Kidney epithelial cell (primary cell): ENCODE results near the gene FBXW5. TPM values are rescaled to one million over a fixed set of nuclear protein-coding genes. Genes with fewer than 3 reads are reported as not detected.

Experiments used
- DNase-seq: peaks from one replicate; pipeline ENCODE4 v3.0.0-alpha.2; 2010; ENCODE audit warnings: low read depth
- H3K27me3 ChIP-seq: 2 replicates; pipeline ENCODE4 v1.6.0; 2011; ENCODE audit warnings: low read length; ENCODE audit not compliant: control insufficient read depth, insufficient read depth
- H3K36me3 ChIP-seq: 2 replicates; pipeline ENCODE4 v1.5.1; 2011; ENCODE audit warnings: low read length; ENCODE audit not compliant: control insufficient read depth, insufficient read depth
- H3K4me3 ChIP-seq: 2 replicates; pipeline ENCODE4 v1.5.1; 2011; ENCODE audit warnings: low read depth, mild to moderate bottlenecking, control low read depth, low read length
- CTCF ChIP-seq: IDR thresholded peaks from 2 replicates; pipeline ENCODE4 v1.5.1; 2011; ENCODE audit warnings: mild to moderate bottlenecking, moderate library complexity, low read length, control low read depth, inconsistent platforms; ENCODE audit not compliant: insufficient read depth, poor library complexity, severe bottlenecking
- total RNA-seq: library from RNA; depleted of rRNA; stranded (reverse); fragments of >200 nt; gene quantifications from 2 replicates; pipeline ENCODE4 v1.2.3, GENCODE V29; 2015

FBXW5 gene
- total RNA-seq, 1 donor from 2014 or later, result 174 TPM

GRCh38 chr9:136902259-136902821 lies 42.2 kb downstream of the FBXW5 start:
- no peak for TF ChIP-seq CTCF
- Histone ChIP-seq H3K27me3 (no peaks in the 10 kb centered on the region), H3K4me3 (no peak overlapping the region), H3K36me3 (no peaks in the 10 kb centered on the region)
- peak; percentile 69 for DNase-seq

- H3K27me3 ChIP-seq, result no peaks in the 10 kb centered on the region
- H3K4me3 ChIP-seq, result no peak overlapping the region
- no peak for TF ChIP-seq CTCF
- H3K36me3 ChIP-seq, result no peaks in the 10 kb centered on the region
- peak; percentile 68 for DNase-seq
These were observed 42.9 kb downstream of the FBXW5 start for GRCh38 chr9:136901516-136902258.

- Histone ChIP-seq H3K27me3 (no peaks in the 10 kb centered on the region), H3K36me3 (no peaks in the 10 kb centered on the region), H3K4me3 (no peak overlapping the region)
- DNase-seq, result no peak
- no peak for TF ChIP-seq CTCF
These were observed 43.5 kb downstream of the FBXW5 start for GRCh38 chr9:136900988-136901515.

GRCh38 chr9:136900556-136900955 lies 44.0 kb downstream of the FBXW5 start:
- H3K36me3 ChIP-seq, result no peaks in the 10 kb centered on the region
- TF ChIP-seq CTCF, result no peak

GRCh38 chr9:136899196-136899595 lies 45.3 kb downstream of the FBXW5 start:
- DNase-seq, result no peak
- no peak overlapping the region for H3K4me3 ChIP-seq
- no peaks in the 10 kb centered on the region for H3K27me3 ChIP-seq
- no peaks in the 10 kb centered on the region for H3K36me3 ChIP-seq
- TF ChIP-seq CTCF, result no peak

More at GRCh38 chr9:136900556-136900955, 44.0 kb downstream of the FBXW5 start:
- DNase-seq, result no peak
- Histone ChIP-seq H3K27me3 (no peaks in the 10 kb centered on the region), H3K4me3 (no peak overlapping the region)
